GM12873 (cell line): ENCODE measurements around the gene KCTD11.

ENCODE experiments used
- TF ChIP-seq, protein P1 (sequence below): IDR thresholded peaks from 2 replicates; pipeline ENCODE4 v1.5.1; 2012; ENCODE audit warnings: low read depth, mild to moderate bottlenecking, moderate library complexity, low read length, control low read depth; ENCODE audit not compliant: insufficient read depth; ENCODE audit errors: missing control alignments

KCTD11 gene

GRCh38 chr17:7380855-7381683 is 29.1 kb downstream of the KCTD11 start, which contains the start of gene TNK1:
Gene TNK1 (plus strand): TSS chr17:7381089. CDS start chr17:7382927, 1,838 bp downstream.
- TF ChIP-seq, protein P1, sequence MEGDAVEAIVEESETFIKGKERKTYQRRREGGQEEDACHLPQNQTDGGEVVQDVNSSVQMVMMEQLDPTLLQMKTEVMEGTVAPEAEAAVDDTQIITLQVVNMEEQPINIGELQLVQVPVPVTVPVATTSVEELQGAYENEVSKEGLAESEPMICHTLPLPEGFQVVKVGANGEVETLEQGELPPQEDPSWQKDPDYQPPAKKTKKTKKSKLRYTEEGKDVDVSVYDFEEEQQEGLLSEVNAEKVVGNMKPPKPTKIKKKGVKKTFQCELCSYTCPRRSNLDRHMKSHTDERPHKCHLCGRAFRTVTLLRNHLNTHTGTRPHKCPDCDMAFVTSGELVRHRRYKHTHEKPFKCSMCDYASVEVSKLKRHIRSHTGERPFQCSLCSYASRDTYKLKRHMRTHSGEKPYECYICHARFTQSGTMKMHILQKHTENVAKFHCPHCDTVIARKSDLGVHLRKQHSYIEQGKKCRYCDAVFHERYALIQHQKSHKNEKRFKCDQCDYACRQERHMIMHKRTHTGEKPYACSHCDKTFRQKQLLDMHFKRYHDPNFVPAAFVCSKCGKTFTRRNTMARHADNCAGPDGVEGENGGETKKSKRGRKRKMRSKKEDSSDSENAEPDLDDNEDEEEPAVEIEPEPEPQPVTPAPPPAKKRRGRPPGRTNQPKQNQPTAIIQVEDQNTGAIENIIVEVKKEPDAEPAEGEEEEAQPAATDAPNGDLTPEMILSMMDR = no peak

DNA sequence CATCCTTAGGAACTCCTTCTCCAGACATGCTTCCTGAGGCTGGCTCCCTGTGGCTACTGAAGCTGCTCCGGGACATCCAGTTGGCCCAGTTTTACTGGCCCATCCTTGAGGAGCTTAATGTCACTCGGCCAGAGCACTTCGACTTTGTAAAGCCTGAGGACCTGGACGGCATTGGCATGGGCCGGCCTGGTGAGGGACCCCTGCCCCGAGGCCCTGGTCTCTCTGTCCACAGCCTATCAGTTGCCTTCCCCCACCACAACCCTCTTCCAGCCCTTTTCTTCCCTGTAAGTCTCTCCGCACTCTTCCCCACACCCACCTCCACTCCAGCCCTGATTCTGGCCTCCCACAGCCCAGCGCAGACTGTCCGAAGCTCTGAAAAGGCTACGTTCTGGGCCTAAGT is 30.9 kb downstream of the KCTD11 start:
- TF ChIP-seq, protein P1 = no peak

- TF ChIP-seq, protein P1 = no peak
Measured at GRCh38 chr17:7383371-7383741, 31.4 kb downstream of the KCTD11 start.

GRCh38 chr17:7383742-7384488 is 32.0 kb downstream of the KCTD11 start:
- TF ChIP-seq, protein P1 = no peak

DNA sequence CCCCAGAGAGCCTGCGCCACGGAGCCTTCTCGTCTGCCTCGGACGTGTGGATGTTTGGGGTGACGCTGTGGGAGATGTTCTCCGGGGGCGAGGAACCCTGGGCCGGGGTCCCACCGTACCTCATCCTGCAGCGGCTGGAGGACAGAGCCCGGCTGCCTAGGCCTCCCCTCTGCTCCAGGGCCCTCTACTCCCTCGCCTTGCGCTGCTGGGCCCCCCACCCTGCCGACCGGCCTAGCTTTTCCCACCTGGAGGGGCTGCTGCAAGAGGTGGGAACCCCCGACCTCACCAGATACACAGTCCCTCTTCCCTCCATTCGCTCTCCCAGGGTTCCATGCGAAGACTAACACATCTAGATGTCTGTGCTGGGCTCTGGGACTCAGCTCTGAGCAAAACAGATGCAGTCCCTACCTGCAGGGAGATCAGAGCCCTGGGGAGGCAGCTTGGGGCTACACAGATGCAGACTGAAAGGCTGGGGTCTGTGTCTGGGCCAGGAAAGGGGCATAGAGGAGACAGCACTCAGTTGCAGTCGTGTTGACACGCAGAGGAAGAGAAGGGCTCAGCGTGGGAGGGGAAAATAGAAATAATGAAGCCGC is 32.6 kb downstream of the KCTD11 start:
- TF ChIP-seq, protein P1 = no peak

DNA sequence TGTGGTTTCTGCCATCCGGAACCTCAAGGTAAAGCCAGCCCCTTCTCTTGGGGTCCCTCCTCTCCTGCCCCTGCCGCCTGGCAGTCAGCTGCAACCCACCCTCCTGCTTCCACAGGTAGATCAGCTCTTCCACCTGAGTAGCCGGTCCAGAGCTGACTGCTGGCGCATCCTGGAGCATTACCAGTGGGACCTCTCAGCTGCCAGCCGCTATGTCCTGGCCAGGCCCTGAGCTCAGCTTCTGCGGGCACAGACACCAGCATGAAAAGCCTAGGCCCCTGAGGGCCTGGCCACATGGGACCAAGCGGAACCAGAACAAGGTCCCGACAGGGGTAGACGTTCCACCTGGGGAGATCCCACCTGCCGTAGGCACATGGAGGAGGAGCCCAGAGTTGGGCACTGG is 36.9 kb downstream of the KCTD11 start:
- TF ChIP-seq, protein P1 = no peak
